HCT116 (cell line): ENCODE results near the gene SMPDL3B.

Experiments
- EGR1 ChIP-seq: IDR thresholded peaks from 2 replicates; pipeline ENCODE4 v1.6.1; 2012; ENCODE audit warnings: low read depth
- EZH2phosphoT487 ChIP-seq: fragments of 200-600 bp; IDR thresholded peaks from 2 replicates; pipeline ENCODE4 v1.6.1; 2018; ENCODE audit warnings: antibody characterized with exemption, borderline replicate concordance
- TF ChIP-seq, protein P1 (sequence below): IDR thresholded peaks from 2 replicates; pipeline ENCODE4 v1.6.1; 2012; ENCODE audit warnings: low read depth
- TF ChIP-seq, protein P2 (sequence below): IDR thresholded peaks from 2 replicates; pipeline ENCODE4 v1.6.1; 2012

DNA sequence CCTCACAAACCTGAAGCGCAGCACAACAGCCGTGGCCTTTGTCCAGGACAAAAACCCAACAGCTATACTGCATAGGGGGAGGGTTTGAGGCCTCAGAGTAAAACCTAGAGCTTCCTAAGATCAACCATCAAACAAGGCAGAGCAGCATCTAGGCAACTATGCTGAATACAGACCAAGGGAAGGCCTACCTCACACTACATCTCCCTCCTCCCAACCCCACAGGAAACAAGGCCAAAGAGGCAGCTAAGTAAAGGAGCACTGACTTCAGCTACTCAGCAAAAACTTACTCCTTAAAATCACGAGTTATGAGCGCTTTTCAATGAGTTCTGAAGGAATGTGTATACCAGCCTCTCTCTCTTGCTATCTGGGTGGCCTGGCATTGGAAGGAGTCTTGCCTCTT, 37.3 kb downstream of the SMPDL3B start:
- TF ChIP-seq EZH2phosphoT487 (no peak), EGR1 (no peak)
- TF ChIP-seq, protein P1, sequence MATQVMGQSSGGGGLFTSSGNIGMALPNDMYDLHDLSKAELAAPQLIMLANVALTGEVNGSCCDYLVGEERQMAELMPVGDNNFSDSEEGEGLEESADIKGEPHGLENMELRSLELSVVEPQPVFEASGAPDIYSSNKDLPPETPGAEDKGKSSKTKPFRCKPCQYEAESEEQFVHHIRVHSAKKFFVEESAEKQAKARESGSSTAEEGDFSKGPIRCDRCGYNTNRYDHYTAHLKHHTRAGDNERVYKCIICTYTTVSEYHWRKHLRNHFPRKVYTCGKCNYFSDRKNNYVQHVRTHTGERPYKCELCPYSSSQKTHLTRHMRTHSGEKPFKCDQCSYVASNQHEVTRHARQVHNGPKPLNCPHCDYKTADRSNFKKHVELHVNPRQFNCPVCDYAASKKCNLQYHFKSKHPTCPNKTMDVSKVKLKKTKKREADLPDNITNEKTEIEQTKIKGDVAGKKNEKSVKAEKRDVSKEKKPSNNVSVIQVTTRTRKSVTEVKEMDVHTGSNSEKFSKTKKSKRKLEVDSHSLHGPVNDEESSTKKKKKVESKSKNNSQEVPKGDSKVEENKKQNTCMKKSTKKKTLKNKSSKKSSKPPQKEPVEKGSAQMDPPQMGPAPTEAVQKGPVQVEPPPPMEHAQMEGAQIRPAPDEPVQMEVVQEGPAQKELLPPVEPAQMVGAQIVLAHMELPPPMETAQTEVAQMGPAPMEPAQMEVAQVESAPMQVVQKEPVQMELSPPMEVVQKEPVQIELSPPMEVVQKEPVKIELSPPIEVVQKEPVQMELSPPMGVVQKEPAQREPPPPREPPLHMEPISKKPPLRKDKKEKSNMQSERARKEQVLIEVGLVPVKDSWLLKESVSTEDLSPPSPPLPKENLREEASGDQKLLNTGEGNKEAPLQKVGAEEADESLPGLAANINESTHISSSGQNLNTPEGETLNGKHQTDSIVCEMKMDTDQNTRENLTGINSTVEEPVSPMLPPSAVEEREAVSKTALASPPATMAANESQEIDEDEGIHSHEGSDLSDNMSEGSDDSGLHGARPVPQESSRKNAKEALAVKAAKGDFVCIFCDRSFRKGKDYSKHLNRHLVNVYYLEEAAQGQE: no peak
- TF ChIP-seq, protein P2, sequence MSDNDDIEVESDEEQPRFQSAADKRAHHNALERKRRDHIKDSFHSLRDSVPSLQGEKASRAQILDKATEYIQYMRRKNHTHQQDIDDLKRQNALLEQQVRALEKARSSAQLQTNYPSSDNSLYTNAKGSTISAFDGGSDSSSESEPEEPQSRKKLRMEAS: no peak
